ENCODE measurements around the gene PRSS3.
"Not testable (repeated sequence)": the region's sequence is repeated elsewhere in the genome, so short reads cannot be mapped to it uniquely, and the experiment has no call there.

The PRSS3 gene

GRCh38 chr9:33774074-33774659, 21.2 kb upstream of the PRSS3 start:
- not testable (repeated sequence) for H3K27ac Mint-ChIP-seq; H3K9me3 Mint-ChIP-seq; H3K27me3 Mint-ChIP-seq; H3K4me3 Mint-ChIP-seq; H3K36me3 Mint-ChIP-seq (ENCODE audit: low read depth); DNase-seq
- H3K4me1 Mint-ChIP-seq (ENCODE audit: low read depth): peaks cover 11% of the 10 kb centered on the region

- Mint-ChIP-seq H3K27me3 (peaks cover 2% of the 10 kb centered on the region), H3K4me1 (ENCODE audit: low read depth) (peaks cover 3% of the 10 kb centered on the region), H3K36me3 (ENCODE audit: low read depth) (no peaks in the 10 kb centered on the region), H3K9me3 (no peaks in the 10 kb centered on the region), H3K27ac (no peak overlapping the region), H3K4me3 (no peak overlapping the region)
- DNase-seq: no peak
These were observed 18.8 kb upstream of the PRSS3 start for GRCh38 chr9:33776578-33776977.

DNA sequence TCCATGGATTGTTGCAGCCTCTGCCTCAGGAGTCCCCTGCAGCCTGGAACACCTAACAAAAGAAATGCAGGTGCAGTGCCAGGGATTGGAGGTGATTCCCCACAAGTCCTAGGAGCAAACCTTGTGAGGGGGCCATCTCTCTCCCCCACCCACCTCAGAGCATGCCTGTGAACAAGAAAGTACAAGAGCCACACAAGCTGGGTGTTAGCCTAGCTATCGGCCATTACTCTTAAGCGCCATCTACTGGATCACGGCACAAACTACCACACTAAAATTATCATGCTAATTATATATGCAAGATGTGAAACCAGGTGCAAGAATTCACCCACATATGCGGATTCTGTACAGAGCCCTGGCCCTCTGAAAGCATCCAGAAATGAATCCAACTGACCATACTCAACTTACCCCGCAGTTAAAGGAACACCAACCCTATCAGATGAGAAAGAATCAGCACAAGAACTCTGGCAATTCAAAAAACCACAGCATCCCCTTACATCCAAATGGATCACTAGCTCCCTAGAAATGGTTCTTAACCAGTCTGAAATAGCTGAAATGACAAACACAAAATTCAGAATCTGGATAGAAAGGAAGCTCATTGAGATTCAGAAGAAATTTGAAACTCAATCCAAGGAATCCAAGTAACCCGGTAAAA, 16.5 kb upstream of the PRSS3 start:
- Mint-ChIP-seq H3K4me3 (no peak overlapping the region), H3K36me3 (ENCODE audit: low read depth) (no peaks in the 10 kb centered on the region), H3K27ac (no peak overlapping the region), H3K9me3 (no peaks in the 10 kb centered on the region), H3K4me1 (ENCODE audit: low read depth) (peaks cover 3% of the 10 kb centered on the region), H3K27me3 (peaks cover 2% of the 10 kb centered on the region)
- peak; percentile 47 for DNase-seq

DNA sequence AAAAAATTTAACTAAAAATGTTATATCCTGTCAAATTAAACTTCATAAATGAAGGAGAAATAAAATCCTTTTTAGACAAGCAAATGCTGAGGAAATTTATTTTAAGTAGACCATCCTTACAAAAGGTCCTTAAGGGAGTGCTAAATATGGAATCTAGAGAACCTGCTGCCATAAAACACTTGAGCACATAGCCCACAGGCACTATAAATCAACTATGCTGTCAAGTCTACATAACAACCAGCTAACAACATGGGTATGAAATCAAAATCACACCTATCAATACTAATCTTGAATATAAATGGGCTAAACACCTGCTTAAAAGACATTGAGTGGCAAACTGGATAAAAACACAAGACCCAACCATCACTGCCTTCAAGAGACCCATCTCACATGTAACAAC, 15.1 kb upstream of the PRSS3 start:
- H3K9me3 Mint-ChIP-seq: no peaks in the 10 kb centered on the region
- no peak overlapping the region for H3K27ac Mint-ChIP-seq
- no peak overlapping the region for H3K4me3 Mint-ChIP-seq
- DNase-seq: no peak
- H3K27me3 Mint-ChIP-seq: peaks cover 2% of the 10 kb centered on the region
- peaks cover 3% of the 10 kb centered on the region for H3K4me1 Mint-ChIP-seq (ENCODE audit: low read depth)
- H3K36me3 Mint-ChIP-seq (ENCODE audit: low read depth): no peaks in the 10 kb centered on the region

DNA sequence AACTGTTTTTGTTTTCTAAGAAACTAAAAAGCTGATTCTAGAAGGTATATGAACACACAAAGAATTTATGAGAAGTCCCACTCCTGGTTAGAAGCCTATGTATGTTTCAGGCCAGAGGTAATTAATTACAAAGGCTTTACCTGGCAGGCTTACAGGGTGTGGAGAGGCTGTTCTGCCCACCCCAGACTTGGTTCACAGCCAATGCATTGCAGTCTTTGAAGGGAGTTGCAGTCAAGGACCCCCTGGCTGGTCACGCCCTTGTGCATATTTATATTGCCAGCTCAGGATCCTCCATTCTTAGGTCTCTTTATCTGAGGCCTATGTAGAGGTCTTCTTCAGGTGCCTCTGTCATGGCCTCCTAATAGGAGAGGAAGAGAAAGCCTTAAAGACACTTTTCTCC, 13.6 kb upstream of the PRSS3 start:
- Mint-ChIP-seq H3K4me1 (ENCODE audit: low read depth) (peaks cover 3% of the 10 kb centered on the region), H3K9me3 (no peaks in the 10 kb centered on the region), H3K36me3 (ENCODE audit: low read depth) (no peaks in the 10 kb centered on the region), H3K4me3 (no peak overlapping the region), H3K27ac (no peak overlapping the region), H3K27me3 (peaks cover 10% of the 10 kb centered on the region)
- DNase-seq: no peak

- no peaks in the 10 kb centered on the region for H3K36me3 Mint-ChIP-seq (ENCODE audit: low read depth)
These were observed 12.8 kb upstream of the PRSS3 start for GRCh38 chr9:33782395-33783152.

DNA sequence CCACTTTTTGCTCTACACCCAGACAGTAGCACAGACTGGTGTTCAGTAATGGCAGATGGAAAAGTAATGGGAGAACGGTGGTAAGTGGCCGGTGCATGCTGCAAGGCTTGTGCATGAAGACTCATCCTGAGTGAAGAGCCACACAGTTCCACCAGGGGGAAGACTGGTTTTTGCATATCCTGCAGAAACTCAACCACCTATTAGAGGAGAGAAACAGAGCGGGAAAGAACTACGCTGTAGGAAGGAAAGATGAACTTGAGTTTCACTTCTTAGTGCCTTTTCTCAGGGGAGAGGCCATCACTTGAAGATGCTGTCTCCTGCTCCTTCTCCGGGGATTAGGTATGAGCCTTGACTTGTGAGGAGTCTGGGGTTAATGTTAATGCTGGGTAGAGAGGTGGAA, 9.4 kb upstream of the PRSS3 start:
- Mint-ChIP-seq H3K9me3 (no peaks in the 10 kb centered on the region), H3K4me1 (ENCODE audit: low read depth) (no peaks in the 10 kb centered on the region), H3K27me3 (peaks cover 10% of the 10 kb centered on the region), H3K36me3 (ENCODE audit: low read depth) (no peaks in the 10 kb centered on the region), H3K4me3 (no peak overlapping the region), H3K27ac (no peak overlapping the region)
- DNase-seq: no peak

More at GRCh38 chr9:33782395-33783152, 12.8 kb upstream of the PRSS3 start:
- Mint-ChIP-seq H3K27me3 (peaks cover 10% of the 10 kb centered on the region), H3K27ac (no peak overlapping the region), H3K4me3 (no peak overlapping the region), H3K9me3 (no peaks in the 10 kb centered on the region), H3K4me1 (ENCODE audit: low read depth) (peaks cover 3% of the 10 kb centered on the region)
- no peak for DNase-seq

DNA sequence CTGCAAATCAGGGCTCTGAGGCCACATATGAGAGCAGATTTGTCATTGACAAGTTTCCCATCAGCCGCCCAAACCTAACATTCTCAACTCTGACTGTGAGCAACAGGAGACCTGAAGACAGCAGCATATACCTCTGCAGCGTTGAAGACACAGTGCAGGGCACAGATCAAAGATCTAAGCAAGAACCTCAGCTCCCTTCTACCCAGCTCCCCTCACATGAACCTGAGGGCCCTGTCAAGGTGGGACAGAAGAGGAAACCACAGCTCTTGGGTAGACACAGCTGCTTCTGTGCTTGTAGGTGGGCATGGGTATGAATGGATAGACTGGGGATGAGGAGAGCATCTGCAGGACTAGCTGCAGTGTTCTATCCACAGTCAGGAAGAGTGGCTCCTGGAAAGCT, 8.7 kb upstream of the PRSS3 start:
- no peaks in the 10 kb centered on the region for H3K36me3 Mint-ChIP-seq (ENCODE audit: low read depth)
- H3K4me3 Mint-ChIP-seq: no peak overlapping the region
- H3K9me3 Mint-ChIP-seq: no peaks in the 10 kb centered on the region
- no peak overlapping the region for H3K27ac Mint-ChIP-seq
- no peak for DNase-seq
- no peaks in the 10 kb centered on the region for H3K4me1 Mint-ChIP-seq (ENCODE audit: low read depth)
- peaks cover 13% of the 10 kb centered on the region for H3K27me3 Mint-ChIP-seq

GRCh38 chr9:33787839-33788238, 7.5 kb upstream of the PRSS3 start:
- Mint-ChIP-seq H3K27ac (no peak overlapping the region), H3K4me1 (ENCODE audit: low read depth) (no peaks in the 10 kb centered on the region), H3K27me3 (peaks cover 13% of the 10 kb centered on the region), H3K4me3 (no peak overlapping the region), H3K9me3 (no peaks in the 10 kb centered on the region), H3K36me3 (ENCODE audit: low read depth) (no peaks in the 10 kb centered on the region)
- no peak for DNase-seq

GRCh38 chr9:33789429-33789828, 5.9 kb upstream of the PRSS3 start:
- peaks cover 13% of the 10 kb centered on the region for H3K27me3 Mint-ChIP-seq
- H3K9me3 Mint-ChIP-seq; H3K4me1 Mint-ChIP-seq (ENCODE audit: low read depth); H3K36me3 Mint-ChIP-seq (ENCODE audit: low read depth); H3K4me3 Mint-ChIP-seq; H3K27ac Mint-ChIP-seq; DNase-seq: not testable (repeated sequence)

- H3K9me3 Mint-ChIP-seq: no peaks in the 10 kb centered on the region
- peaks cover 6% of the 10 kb centered on the region for H3K27me3 Mint-ChIP-seq
- no peak overlapping the region for H3K4me3 Mint-ChIP-seq
- no peak overlapping the region for H3K27ac Mint-ChIP-seq
- H3K4me1 Mint-ChIP-seq (ENCODE audit: low read depth): no peaks in the 10 kb centered on the region
- DNase-seq: no peak
- no peaks in the 10 kb centered on the region for H3K36me3 Mint-ChIP-seq (ENCODE audit: low read depth)
These were observed 4.2 kb upstream of the PRSS3 start for GRCh38 chr9:33791117-33791516.

GRCh38 chr9:33793496-33793895, 1.9 kb upstream of the PRSS3 start:
- not testable (repeated sequence) for H3K4me3 Mint-ChIP-seq; H3K36me3 Mint-ChIP-seq (ENCODE audit: low read depth); DNase-seq; H3K27ac Mint-ChIP-seq; H3K4me1 Mint-ChIP-seq (ENCODE audit: low read depth); H3K9me3 Mint-ChIP-seq
- H3K27me3 Mint-ChIP-seq: peaks cover 21% of the 10 kb centered on the region

- Mint-ChIP-seq H3K36me3 (ENCODE audit: low read depth) (no peaks in the 10 kb centered on the region), H3K27me3 (peaks cover 20% of the 10 kb centered on the region)
These were observed 801 bp upstream of the PRSS3 start for GRCh38 chr9:33794560-33794959.

DNA sequence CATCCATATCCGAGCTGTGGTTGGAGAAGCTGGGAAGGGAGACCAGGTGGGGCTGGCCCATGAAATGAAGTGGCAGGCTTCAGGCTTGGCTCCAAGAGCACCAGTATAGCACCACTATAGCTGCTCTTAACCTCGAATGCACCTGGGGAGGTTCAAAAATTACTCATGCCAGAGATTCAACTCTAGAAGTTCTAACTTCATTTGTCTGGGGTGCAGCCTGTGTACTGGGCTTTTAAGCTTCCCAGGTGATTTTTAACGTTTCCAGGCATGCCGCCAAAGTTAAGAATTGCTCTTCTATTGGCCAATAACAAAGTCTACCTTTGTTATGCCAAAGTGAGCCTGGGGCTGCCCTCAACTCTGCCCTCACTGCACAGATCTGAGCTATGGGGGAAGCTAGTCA, 458 bp downstream of the PRSS3 start:
- Mint-ChIP-seq H3K27ac (no peak overlapping the region), H3K4me3 (no peak overlapping the region), H3K4me1 (ENCODE audit: low read depth) (no peaks in the 10 kb centered on the region), H3K27me3 (peaks cover 20% of the 10 kb centered on the region), H3K9me3 (no peaks in the 10 kb centered on the region), H3K36me3 (ENCODE audit: low read depth) (no peaks in the 10 kb centered on the region)
- DNase-seq: no peak

More at GRCh38 chr9:33794560-33794959, 801 bp upstream of the PRSS3 start:
- Mint-ChIP-seq H3K4me3 (no peak overlapping the region), H3K9me3 (no peaks in the 10 kb centered on the region), H3K4me1 (ENCODE audit: low read depth) (no peaks in the 10 kb centered on the region), H3K27ac (no peak overlapping the region)
- DNase-seq: no peak

GRCh38 chr9:33796679-33797078, 1.3 kb downstream of the PRSS3 start:
- not testable (repeated sequence) for H3K27ac Mint-ChIP-seq; H3K4me3 Mint-ChIP-seq; H3K9me3 Mint-ChIP-seq; DNase-seq; H3K36me3 Mint-ChIP-seq (ENCODE audit: low read depth); H3K4me1 Mint-ChIP-seq (ENCODE audit: low read depth)
- H3K27me3 Mint-ChIP-seq: peaks cover 17% of the 10 kb centered on the region

Measured in activated T-cell treated with anti-CD3 and anti-CD28 coated beads, Interleukin-2, amount 50 U/mL, for 24 hours (primary cell).